Smooth muscle cell (in vitro differentiated cells): ENCODE results near the gene FIGNL1. TPM values are rescaled to one million over a fixed set of nuclear protein-coding genes. Genes with fewer than 3 reads are reported as not detected.
"Not testable (repeated sequence)": the region's sequence is repeated elsewhere in the genome, so short reads cannot be mapped to it uniquely, and the experiment has no call there.

Experiments used
- DNase-seq: peaks from one replicate; lab custom pipeline; 2025; ENCODE audit not compliant: unreplicated experiment; lab: John Stamatoyannopoulos, UW
- H2AFZ ChIP-seq: fragments of 200-600 bp; sonication (generic); 2 replicates; pipeline ENCODE4 v1.6.0; 2016; ENCODE audit warnings: antibody characterized with exemption, low read depth, mild to moderate bottlenecking
- H3F3A ChIP-seq: fragments of 200-600 bp; sonication (generic); 2 replicates; pipeline ENCODE4 v1.6.0; 2017; ENCODE audit warnings: antibody characterized with exemption, low read depth
- H3K27ac ChIP-seq: fragments of 200-600 bp; sonication (generic); 2 replicates; pipeline ENCODE4 v1.5.1; 2016; ENCODE audit warnings: low read depth, mild to moderate bottlenecking
- H3K27me3 ChIP-seq: fragments of 200-600 bp; sonication (generic); 2 replicates; pipeline ENCODE4 v1.6.1; 2016; ENCODE audit warnings: low read depth, mild to moderate bottlenecking
- H3K36me3 ChIP-seq: fragments of 200-600 bp; sonication (generic); 2 replicates; pipeline ENCODE4 v1.5.1; 2016; ENCODE audit warnings: low read depth
- H3K4me1 ChIP-seq: fragments of 200-600 bp; sonication (generic); 2 replicates; pipeline ENCODE4 v1.5.1; 2016; ENCODE audit warnings: low read depth
- H3K4me2 ChIP-seq: fragments of 200-600 bp; sonication (generic); 2 replicates; pipeline ENCODE4 v1.6.0; 2016; ENCODE audit warnings: mild to moderate bottlenecking
- H3K4me3 ChIP-seq: fragments of 200-600 bp; sonication (generic); 2 replicates; pipeline ENCODE4 v1.5.1; 2016; ENCODE audit warnings: mild to moderate bottlenecking
- H3K79me2 ChIP-seq: fragments of 200-600 bp; sonication (generic); 2 replicates; pipeline ENCODE4 v1.6.0; 2016; ENCODE audit warnings: low read depth, mild to moderate bottlenecking
- H3K9ac ChIP-seq: fragments of 200-600 bp; sonication (generic); 2 replicates; pipeline ENCODE4 v1.6.0; 2016; ENCODE audit warnings: low read depth
- H3K9me3 ChIP-seq: fragments of 200-600 bp; sonication (generic); replicated peaks from 2 replicates; pipeline ENCODE4 v1.5.1; 2016; ENCODE audit warnings: low read depth
- H4K20me1 ChIP-seq: fragments of 200-600 bp; sonication (generic); 2 replicates; pipeline ENCODE4 v1.6.0; 2016; ENCODE audit warnings: low read depth
- CTCF ChIP-seq: fragments of 200-600 bp; sonication (generic); IDR thresholded peaks from 2 replicates; pipeline ENCODE4 v1.5.1; 2017; ENCODE audit warnings: borderline replicate concordance, mild to moderate bottlenecking, antibody characterized with exemption; ENCODE audit not compliant: insufficient read depth, poor library complexity, severe bottlenecking
- WGBS: methylation state at CpG from one replicate; pipeline ENCODE4 v1.1.7; 2016; ENCODE audit warnings: low lambda C conversion rate; 5-methylcytosine and 5-hydroxymethylcytosine counted together
- polyA plus RNA-seq: library from polyadenylated mRNA; unstranded; fragments of >200 nt; fragmentation: Nextera tagmentation; extraction: Ambion mirVana; gene quantifications from 2 replicates; pipeline ENCODE4 v1.2.1, GENCODE V29; 2016
- total RNA-seq: library from RNA; depleted of rRNA; stranded (reverse); fragments of >200 nt; gene quantifications from 2 replicates; pipeline ENCODE4 v1.2.3, GENCODE V29; 2014

FIGNL1 gene
- total and polyA plus RNA-seq, 2 experiments from 2014 or later = 6.3 to 10.8 TPM

DNA sequence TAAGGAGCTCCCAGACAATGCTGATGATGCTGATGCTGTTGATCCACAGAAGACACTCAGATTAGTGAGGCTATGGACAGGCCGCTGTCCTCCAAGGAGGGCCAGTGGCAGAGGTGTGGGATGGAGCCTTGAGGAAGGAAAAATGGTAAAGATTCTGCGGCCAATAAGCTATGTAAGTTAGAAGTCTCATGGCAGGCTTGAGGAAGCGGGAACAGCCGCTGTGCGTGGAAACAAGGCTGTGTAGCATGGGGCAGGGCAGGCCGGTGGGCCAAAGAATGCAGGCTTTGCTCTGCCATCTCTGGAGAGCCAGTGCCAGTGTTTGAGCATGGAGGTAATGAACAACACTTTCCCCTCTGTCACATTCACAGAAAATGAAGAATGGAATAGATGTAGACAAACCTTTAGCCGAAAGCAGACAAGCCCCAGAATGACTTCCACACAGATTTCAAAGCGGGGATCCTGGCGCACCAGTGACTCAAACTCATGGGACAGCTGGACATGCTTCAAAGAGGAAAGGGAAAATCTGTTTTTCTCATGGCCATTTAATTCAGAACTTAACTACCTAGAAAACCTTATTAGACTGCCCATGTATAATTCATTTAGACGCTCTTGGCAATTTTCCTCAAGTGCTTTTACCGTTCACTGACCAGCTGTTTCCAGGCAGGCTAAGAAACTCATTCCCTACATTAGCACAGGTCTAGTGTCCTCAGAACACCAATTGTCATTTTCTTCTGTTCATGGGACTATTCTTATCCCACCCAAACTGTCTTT is 16.9 kb upstream of the FIGNL1 start:
- DNase-seq = no peak
- H3K9me3 ChIP-seq = no peaks in the 10 kb centered on the region
- no peak for TF ChIP-seq CTCF
- H3K27ac ChIP-seq = no peak overlapping the region
- no peaks in the 10 kb centered on the region for H3F3A ChIP-seq
- no peak overlapping the region for H2AFZ ChIP-seq
- H3K4me3 ChIP-seq = no peak overlapping the region
- H3K36me3 ChIP-seq = no peaks in the 10 kb centered on the region
- no peaks in the 10 kb centered on the region for H3K4me1 ChIP-seq
- no peaks in the 10 kb centered on the region for H3K27me3 ChIP-seq
- no peak overlapping the region for H3K9ac ChIP-seq
- WGBS = 94% methylated on average over 11 of the region's 11 CpGs
- H4K20me1 ChIP-seq = no peaks in the 10 kb centered on the region
- H3K4me2 ChIP-seq = no peak overlapping the region
- no peaks in the 10 kb centered on the region for H3K79me2 ChIP-seq

DNA sequence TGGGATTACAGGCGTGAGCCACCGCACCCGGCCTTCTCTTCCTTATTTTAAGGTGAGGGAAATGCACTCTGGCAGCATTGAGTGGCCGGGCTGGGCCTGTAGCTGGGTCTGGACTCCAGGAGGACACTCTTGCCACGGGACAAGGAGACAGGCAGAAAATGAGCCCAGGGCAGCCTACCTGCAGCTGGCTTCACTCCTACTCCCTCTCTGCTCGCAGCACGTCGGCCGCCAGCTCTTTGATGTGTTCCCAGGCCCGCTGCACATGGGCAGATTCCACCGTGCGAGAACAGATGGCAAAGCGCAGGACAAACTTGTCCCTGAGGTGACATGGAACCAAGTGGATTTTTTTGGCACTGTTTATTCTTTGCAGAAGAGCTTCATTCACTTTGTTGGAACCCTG is 12.9 kb upstream of the FIGNL1 start:
- Histone ChIP-seq H3K4me2 (no peak overlapping the region), H3K27ac (no peak overlapping the region), H3K79me2 (no peaks in the 10 kb centered on the region), H3K27me3 (no peaks in the 10 kb centered on the region), H3K36me3 (no peaks in the 10 kb centered on the region), H3K9me3 (no peaks in the 10 kb centered on the region), H2AFZ (no peak overlapping the region), H4K20me1 (no peaks in the 10 kb centered on the region), H3K4me3 (no peak overlapping the region), H3K4me1 (no peaks in the 10 kb centered on the region), H3K9ac (no peak overlapping the region), H3F3A (no peaks in the 10 kb centered on the region)
- TF ChIP-seq CTCF = no peak
- no peak for DNase-seq
- WGBS = 95% methylated on average over 13 of the region's 13 CpGs

DNA sequence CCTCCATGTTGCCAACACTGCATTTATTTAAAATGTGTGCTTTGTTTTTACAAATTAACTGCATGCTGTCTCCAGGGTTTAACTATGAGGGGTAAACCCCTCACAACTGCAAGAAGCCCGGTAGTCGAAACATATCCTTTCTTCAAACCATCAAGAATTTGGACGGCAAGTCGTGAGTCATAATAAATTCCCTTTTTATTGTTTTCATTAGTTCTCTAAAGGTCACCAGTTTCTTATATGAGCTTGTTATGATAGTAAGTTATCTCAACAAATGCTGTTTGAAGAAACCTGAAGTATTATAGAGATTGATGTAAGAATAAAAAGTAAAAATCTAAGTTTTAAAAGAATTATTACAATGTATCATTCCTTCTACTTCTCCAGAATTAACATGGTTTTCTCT is 12.2 kb upstream of the FIGNL1 start:
- no peak for TF ChIP-seq CTCF
- Histone ChIP-seq H3K4me2 (no peak overlapping the region), H3K27ac (no peak overlapping the region), H3K4me1 (no peaks in the 10 kb centered on the region), H3F3A (no peaks in the 10 kb centered on the region), H3K79me2 (no peaks in the 10 kb centered on the region), H3K27me3 (no peaks in the 10 kb centered on the region), H2AFZ (no peak overlapping the region), H3K4me3 (no peak overlapping the region), H3K36me3 (no peaks in the 10 kb centered on the region), H3K9me3 (no peaks in the 10 kb centered on the region), H3K9ac (no peak overlapping the region), H4K20me1 (no peaks in the 10 kb centered on the region)
- 95% methylated on average over 4 of the region's 4 CpGs for WGBS
- DNase-seq = no peak

DNA sequence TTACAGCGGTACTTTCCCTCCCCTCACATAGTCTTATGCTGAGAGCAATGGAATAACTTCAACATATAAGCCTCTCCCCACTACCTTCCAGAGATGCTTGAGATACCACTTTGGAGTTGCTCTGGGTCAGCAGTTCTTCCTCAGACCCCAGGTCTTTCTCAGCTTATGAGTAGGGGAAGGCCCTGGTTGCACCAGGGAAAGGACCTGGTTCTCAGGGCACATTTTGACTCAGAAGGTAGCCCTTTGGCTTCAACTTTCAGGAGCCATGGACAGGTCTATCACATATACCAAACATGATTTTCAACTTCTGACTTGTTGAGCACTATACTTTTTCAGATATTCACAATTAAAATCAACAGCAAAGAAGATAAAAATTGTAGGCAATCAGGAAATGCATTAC is 11.5 kb upstream of the FIGNL1 start:
- Histone ChIP-seq H3K36me3 (no peaks in the 10 kb centered on the region), H3K9me3 (no peaks in the 10 kb centered on the region), H3K27me3 (no peaks in the 10 kb centered on the region), H3K4me2 (no peak overlapping the region), H2AFZ (no peak overlapping the region), H3K4me1 (no peaks in the 10 kb centered on the region), H3F3A (no peaks in the 10 kb centered on the region), H3K27ac (no peak overlapping the region), H3K9ac (no peak overlapping the region), H3K79me2 (no peaks in the 10 kb centered on the region), H3K4me3 (no peak overlapping the region), H4K20me1 (no peaks in the 10 kb centered on the region)
- WGBS = 89% methylated on average over 1 of the region's 1 CpG
- no peak for TF ChIP-seq CTCF
- DNase-seq = no peak

GRCh38 chr7:50459183-50459582 is 9.0 kb upstream of the FIGNL1 start:
- not testable (repeated sequence) for H4K20me1 ChIP-seq, H3K4me3 ChIP-seq, H2AFZ ChIP-seq, H3K9me3 ChIP-seq, H3K36me3 ChIP-seq, H3F3A ChIP-seq, H3K9ac ChIP-seq, DNase-seq, H3K4me2 ChIP-seq, H3K4me1 ChIP-seq, H3K27ac ChIP-seq, H3K79me2 ChIP-seq
- WGBS = 96% methylated on average over 27 of the region's 27 CpGs
- peaks cover 10% of the 10 kb centered on the region for H3K27me3 ChIP-seq
